AG08396 (cell line): ENCODE measurements around the gene MAGI2.

Experiments
- DNase-seq: peaks from one replicate; pipeline ENCODE4 v3.0.0; 2012; ENCODE audit warnings: low spot score, mixed read lengths

MAGI2 gene

DNA sequence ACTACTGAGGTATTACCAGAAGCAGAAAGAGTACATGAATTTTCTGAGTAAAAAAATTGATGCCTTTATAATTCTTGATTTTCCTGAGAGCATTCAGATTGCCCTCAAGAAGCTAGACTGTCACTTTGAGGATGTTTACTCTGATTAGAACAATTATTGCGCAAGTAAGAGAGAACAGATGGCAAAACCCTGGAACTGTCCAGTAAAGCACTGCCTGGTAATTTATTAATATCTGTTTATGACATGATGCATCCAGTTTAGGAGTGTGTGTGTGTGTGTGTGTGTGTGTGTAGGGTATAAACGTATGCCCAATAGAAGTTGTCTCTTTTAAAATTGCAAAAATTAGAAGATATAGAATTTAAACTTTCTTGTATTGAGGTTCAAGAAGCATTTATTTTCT lies 1275.1 kb downstream of the MAGI2 start:
- no peak for DNase-seq

DNA sequence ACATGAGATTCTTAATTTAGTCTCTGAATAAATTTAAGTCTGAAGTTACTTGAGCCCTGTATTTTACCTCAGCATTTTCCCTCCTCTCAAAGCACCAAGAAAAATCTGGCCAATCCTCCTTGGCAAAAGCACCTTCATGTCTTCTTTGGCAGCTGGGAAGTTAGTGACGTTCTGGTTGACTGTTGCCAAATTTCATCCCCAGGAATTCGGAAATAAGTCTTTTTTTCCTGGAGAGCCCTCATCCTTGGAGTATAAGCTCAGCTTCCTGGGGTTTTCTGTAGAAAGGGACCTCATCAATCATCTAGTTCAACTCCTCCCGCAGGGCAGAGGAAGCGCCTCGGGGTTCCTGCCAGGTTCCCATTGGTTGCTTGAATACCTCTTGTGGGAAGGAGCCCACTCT lies 1277.3 kb downstream of the MAGI2 start:
- no peak for DNase-seq

DNA sequence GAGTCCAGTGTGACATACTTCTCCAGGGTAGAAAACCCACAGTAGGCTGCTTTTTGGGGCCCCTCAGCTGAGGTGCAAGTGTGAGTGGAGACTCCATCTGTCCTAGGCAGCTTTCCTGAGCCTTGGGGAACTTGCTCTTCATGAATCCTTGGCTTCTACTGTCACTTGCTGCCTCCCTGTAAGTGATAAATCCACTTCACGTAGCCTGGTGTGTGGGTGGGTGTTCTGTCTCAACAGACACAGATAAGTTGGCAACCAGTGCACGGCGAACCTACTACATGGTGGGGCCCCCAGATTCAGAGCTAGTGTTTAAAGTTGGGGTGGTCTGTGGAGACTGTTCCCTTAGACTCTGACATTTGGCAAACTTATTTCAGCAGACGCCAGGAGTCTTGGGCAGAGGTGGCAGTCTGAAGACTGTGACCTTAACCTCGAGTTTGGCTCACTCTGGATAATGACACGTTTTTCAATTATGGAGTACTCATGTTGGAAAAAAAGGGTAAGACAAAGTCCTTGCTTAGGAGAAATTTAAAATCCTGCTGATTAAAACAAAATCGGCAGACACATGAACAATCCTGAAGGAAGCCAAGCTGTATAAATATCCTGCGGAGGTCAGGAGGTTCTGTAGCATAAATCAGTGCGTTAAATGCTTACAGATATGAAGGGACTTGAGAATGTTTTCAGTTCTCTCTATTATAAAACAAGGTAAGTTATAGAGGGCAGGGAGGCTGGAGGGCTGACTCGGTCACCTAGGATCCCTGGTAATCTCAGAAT lies 1278.0 kb downstream of the MAGI2 start:
- no peak for DNase-seq

DNA sequence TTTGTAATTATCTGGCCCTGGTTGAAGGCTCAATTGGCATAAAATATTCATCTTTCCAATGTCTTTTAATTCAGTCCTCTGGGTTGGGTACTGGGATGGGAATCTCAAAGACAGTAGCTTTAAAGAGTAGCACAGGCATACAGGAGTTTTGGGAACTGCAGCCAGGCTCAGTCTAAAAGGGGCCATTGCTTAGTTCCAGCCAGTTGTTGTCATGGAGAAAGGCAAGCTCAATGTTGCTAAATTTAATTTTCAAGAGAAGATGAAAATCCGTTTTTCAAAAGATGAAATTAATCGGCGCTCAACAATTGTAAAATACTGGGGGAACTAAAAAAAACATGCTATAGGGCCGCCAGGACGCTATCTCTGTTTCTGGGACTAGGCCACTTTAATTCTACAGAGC lies 1279.8 kb downstream of the MAGI2 start:
- no peak for DNase-seq

DNA sequence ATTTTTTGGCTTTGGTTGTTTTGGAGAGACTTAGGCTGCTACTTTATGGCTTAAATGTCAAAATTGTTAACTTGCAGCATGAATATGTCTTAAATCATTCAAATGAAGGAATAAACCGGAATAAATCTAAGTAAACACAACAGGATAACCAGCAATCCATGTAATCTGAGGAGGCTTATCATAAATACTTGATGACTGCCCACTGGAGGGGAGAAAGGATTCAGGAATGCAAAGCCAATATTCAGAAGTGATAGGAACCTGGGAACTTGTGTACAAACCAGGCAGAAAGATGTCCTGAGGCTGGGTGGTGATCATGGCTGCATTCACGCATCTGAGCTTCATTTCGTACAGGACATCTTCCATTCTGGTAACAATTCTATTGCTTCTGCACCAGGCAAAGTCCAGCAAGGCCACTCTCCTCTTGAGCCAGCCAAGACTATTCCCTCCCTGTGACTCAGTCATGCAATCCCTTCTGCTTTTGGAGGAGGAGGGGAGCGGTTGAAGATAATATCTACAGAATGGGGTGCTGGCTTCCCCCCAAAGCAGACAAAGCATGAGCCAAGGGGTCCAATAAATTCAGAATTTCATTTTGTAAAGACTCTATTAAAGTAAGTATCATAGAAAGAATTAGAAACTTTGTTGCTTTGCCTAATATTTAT lies 1280.4 kb downstream of the MAGI2 start:
- no peak for DNase-seq

DNA sequence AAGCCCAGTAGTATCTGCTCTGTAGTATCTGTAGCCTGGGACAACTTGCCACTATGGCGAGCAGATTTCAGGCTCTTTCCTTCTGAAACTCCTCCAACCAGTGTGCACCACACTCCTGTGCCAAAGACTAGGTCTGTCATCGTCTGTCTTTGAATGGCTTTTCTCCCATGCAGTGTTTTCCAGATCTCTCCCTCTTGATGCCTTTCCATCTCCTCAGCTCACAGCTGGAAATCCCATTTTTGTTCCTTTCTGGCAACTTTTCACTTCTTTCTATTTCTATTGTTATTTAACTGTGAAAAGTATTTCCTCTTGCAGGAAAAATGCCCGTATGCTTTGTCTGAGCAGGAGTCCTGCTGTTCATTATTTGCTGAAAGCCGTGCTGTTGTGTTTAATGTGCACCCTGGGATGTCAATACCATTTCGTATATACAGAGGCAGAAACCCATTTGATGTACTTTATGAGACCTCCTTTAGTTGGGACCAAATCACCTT lies 1281.2 kb downstream of the MAGI2 start:
- DNase-seq, result no peak

DNA sequence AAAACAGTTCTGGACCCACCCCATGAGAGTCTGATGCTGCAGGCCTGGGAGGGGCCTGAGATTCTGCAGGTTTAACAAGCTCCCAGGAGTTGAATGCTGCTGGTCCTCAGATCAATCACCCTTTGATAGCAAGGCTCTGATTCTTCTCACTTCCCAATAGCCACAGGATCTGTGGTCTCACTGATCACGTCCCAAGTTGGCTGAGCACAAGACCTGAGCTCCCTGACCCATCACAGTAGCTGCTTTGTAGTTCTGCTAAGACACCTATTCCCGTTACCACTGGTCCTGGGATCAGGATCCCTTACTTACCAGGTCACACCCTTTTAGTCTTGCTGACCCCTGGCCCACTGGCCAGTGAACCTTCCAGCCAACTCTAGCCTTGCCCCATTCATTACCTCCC lies 1282.1 kb downstream of the MAGI2 start:
- DNase-seq, result no peak

DNA sequence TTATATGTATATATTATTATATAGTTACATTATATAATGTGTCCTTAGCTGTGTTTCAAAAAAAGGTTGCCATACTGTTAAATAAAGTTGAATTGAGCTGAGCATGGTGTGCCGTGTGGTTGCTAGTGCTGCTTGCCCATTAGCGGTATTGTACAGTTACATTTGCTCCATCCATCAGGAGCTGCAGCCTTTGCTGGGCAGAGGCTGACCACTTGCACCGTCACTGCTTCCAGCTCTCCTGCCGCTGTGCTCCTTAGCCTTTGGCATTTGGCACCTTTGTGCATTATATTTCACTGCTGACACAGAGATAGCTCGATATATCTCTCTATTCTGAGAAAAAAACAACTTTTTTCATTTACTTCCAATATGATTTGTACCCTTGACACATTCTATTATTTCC lies 1282.7 kb downstream of the MAGI2 start:
- DNase-seq, result no peak

DNA sequence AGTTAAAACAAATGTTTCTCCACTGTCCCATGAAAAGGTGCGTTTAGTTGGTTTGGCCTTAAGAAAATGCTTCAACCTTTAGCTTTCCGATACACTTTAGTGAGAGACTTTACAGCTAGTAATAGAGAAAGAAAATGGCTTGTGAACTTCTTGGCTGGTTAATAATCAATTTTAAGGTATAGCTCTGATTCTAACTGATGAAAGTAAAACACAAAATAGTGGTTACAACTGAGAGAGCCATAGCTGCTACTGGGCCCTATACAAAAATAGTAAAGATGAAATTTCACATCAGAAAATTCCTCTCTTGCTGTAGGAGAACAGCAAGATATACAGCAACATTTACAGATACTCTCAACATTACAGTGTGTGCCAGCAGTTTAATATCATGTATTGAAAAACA lies 1283.5 kb downstream of the MAGI2 start:
- DNase-seq, result no peak

DNA sequence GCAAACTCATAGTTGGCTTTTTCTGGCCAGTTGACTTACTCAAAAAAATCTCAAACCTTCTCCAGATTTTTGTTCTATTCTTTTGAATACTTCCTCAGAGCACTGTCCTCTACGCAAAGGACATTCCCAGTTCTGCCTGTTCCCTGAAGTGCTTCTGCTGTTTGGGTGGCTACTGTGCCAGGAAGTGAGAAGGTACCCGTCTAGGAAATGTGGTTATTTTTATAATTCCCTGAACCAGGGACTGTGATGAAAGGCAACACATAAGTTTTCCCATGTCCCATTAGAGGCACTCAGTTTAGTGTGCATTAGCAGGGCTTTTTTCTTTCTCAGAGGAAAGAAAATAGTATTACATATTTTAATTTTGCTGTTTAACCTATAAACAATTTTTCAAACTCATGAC lies 1284.6 kb downstream of the MAGI2 start:
- DNase-seq, result no peak

DNA sequence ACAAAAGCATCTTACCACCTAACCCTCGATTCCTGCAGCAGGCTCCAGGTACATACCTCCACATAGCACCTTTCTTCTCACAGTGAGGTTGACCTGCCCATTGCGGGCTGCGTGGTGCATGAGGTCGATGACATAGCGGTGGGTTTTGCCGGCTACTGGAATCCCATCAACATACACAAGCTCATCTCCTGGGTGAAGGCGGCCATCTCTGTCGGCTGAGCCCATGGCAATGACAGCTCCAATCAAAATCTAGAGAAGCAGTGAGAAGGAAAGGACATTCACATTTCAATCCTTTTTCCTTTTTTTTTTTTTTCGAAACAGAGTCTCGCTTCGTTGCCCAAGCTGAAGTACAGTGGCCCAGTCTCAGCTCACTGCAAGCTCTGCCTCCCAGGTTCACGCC lies 1285.6 kb downstream of the MAGI2 start:
- no peak for DNase-seq

DNA sequence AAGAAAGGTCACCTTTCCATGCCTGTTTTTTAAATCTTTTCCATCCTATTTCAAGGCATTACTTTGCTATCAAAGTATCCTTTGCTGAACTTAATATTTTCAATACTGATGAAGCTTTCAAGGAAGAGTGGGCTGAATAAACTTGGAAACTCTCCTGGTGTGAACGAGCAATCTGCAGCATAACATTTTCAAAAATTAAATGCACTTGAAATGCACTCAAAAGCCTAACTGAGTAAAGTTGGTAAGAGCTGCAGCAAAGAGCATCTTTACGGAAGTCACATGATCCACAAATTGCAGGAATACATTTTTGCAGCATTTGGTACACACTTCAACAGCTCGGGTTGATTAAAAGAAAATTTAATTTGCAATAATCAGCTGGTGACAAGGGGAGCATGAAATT lies 1287.6 kb downstream of the MAGI2 start:
- no peak for DNase-seq

DNA sequence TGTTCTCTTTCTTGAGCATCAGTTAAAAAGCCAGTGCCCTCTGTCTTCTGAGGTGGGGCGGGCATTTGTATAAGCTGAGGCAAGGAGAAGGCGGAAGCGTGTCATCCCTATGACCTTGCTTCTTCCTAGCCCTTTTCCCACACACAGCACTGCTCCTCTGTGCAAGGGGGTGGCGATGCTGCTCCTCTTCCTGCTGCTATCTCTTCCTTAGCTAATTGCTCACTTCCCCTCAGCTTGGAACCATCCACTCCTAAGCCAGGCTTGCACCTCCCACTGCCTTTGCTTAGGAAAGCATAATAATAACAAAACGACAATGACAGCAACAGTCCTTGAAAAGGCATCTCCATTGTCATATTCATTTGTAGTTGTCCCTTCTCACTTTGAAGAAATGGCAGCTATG lies 1288.0 kb downstream of the MAGI2 start:
- DNase-seq, result no peak

DNA sequence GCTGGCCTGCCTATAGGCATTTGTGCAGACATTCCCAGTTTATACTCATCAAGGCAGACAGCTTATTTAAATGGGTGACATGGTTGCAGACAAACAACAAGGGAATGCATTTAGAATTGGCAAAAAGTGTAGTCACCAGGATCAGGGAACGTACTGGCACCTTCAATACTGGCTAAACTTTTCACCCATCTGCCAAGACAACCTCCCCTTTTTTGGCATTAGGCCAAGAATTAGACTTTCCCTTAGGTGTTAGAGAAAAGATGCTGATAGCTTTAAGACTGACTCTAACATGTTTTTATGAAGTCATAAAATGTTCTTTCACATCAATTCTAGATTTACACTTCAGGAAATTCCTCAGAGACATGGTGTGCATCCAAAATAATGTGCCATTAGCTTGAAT lies 1289.0 kb downstream of the MAGI2 start:
- no peak for DNase-seq

DNA sequence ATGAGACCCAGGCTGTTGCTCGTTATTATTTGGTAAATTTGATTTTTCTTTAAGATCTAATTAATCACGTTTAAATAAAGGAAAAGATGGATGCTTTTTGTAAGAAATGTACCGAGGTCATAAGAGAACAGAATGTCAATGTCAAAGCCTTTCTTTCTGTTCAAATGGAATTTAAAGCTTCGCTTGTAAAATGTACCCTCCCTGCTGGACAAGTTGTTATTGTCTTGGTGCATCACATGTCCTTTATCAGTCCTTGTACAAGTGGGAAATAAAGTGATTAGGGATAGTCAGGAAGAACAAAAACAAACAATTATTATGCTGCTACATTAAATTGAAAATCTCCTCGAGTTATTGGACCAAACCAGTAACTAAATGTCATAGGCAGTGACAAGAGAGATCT lies 1291.7 kb downstream of the MAGI2 start:
- no peak for DNase-seq

DNA sequence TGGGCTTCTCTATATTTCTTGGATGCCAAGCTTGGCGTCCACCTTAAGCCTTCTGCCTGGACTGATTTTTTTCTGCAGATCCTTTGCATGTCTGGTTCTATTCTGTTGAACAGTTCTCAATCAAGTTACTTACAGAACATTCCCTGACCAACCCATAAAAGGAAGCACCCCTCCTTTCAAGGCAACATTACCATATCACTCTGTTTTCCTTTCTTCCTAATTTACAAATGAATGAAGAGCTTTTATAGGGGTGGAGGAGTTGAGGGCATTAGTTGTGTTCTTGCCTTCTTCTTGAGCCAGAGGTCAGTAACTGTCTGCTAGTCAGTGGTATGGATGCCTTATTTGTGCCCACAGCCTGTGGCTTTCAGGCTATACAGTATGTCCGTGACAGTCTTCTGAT lies 1293.9 kb downstream of the MAGI2 start:
- DNase-seq, result no peak

DNA sequence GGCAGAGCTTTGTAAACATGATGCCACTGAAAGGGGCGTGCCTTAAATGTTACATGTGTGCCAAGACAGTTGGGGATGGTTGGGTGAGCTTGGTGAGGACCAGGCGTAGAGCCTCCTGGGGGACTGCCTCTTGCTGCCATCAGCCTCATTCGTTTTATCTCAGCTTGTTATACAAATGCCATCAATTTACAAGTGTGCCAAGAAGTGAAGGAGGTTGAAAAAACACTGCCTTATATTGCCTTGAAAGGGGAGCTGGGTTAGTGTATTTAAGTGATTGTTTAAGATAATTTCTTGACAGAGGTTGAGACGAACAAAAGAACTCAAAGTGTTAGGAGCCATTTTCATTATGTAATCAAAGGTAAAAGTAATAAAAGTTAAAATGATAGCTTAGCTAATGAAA lies 1300.2 kb downstream of the MAGI2 start:
- DNase-seq, result no peak

DNA sequence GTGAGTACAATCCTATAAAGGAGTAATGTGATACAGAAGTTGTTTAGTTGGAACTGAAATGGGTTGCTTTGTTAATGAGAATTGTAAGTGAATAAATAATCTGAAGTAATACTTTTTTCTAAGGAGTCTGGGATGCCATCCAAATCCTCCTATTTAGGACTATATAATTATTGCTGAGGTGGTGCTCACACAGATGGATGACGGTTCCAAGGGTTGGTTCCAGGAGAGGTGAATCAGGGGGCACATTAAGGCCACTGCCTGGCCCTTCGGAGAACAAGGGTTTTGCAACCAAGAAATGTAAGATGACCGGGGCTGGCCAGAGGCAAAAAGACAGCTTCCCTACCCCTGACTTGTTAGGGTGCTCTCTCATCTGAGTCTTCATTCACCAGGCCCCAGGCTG lies 1302.2 kb downstream of the MAGI2 start:
- peak; percentile 27 for DNase-seq

DNA sequence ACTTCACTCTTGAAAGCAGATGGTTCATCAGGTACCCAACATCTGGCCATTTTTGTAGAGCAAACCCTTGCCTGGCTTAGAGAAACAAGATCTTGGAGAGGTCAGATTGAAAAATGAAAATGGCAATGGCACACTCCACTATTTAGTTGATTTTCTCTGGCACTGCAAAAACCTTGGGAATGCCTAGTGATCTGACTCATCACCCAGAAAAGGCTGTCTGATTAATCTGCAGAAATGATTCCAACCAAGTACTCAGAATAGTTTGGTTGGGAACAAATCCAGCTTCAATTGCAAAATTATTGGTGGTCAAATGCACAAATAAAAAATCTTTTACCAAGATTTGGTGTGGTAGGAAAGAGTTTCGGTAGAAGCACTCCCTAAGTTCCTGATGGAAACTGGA lies 1303.7 kb downstream of the MAGI2 start:
- peak; percentile 62 for DNase-seq

DNA sequence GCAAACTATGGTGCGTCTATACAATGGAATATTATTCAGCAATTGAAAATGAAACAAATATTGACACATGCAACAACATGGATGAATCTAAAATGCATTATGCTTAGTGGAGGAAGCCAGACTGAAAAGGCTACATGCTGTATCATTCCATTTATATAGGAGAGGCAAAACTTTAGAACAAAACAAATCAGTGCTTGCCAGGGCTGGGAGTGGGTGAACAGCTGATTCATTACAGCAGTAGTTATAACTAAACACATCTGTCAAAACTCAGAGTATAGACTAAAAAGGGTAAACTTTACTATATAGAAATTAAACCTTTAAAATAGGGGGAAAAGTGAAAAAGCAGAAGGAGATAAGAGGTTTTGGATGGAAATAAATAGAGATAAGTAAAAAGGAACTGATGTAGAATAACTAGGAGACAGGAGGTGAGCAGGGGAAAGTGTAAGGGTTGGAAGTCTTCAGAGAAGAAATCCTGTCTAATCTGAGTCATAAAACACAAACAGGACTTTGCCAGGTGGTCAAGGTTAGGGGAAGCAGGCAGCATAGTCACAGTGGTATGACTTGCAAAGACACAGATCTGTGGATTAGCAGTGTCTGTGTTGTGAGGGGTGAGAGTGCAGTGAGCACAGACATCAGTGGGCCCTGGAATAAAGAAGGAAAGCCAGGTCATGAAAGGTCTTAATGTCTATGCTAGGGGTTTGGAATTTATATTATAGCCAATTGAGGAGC lies 1305.1 kb downstream of the MAGI2 start:
- no peak for DNase-seq

DNA sequence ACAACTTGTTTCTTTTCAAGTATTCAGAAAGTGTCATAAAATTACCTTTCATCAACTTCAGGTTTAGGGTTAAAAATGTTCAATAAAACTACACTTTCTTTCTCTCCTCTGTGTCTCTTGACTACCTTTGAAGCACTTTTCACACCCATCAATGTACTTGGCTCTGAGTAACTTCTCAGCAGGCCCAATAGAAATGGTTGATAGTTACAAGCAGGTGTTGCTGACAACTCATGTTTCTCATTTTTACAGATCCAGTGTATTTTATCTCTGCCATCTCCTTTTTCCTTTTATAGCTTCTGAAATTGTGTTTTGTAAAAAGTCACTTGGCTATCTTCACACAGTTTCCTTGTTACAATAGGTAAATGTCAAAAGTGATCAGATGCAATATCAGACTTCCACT lies 1306.9 kb downstream of the MAGI2 start:
- no peak for DNase-seq

DNA sequence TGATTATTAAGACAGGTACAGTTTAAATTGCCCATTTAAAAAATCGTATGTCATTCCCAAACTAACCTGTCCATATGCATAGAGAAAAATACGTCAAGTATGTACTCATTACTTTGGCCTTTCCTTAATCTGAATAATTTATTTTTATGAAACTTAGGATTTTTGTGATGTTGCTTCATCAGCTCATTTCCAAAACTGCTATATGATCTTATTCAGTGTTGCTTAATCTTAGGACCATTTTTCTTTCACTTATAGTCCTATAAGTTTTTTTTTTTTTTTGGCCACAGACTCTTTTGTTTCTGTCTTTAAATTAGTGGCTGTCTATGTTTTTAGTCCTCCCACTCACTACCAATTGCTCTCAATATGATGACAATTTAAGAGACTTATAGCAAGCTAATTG lies 1309.8 kb downstream of the MAGI2 start:
- DNase-seq, result no peak
